NCI-H2171 (cell line): ENCODE results near the gene GPX5.
"Not testable (repeated sequence)": the region's sequence is repeated elsewhere in the genome, so short reads cannot be mapped to it uniquely, and the experiment has no call there.

Source experiments
- DNase-seq: peaks from one replicate; lab custom pipeline; 2025; lab: John Stamatoyannopoulos, UW

Gene GPX5

DNA sequence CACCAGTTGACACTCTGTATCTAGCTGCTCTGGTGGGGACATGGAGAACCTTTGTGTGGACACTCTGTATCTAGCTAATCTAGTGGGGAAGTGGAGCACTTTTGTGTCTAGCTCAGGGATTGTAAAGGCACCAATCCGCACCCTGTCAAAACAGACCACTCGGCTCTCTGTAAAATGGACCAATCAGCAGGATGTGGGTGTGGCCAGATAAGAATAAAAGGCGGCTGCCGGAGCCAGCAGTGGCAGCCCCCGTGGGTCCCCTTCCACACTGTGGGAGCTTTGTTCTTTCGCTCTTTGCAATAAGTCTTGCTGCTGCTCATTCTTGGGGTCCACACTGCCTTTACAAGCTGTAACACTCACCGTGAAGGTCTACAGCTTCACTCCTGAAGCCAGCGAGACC lies 13.3 kb upstream of the GPX5 start:
- not testable (repeated sequence) for DNase-seq

- no peak for DNase-seq
These were observed 10.0 kb upstream of the GPX5 start, which contains the start of gene GPX6 for GRCh38 chr6:28515676-28516075. Gene GPX6 (minus strand): TSS chr6:28515793. CDS start chr6:28515743, 50 bp downstream.

- DNase-seq, result no peak
These were observed 7.7 kb upstream of the GPX5 start for GRCh38 chr6:28517964-28518363.

DNA sequence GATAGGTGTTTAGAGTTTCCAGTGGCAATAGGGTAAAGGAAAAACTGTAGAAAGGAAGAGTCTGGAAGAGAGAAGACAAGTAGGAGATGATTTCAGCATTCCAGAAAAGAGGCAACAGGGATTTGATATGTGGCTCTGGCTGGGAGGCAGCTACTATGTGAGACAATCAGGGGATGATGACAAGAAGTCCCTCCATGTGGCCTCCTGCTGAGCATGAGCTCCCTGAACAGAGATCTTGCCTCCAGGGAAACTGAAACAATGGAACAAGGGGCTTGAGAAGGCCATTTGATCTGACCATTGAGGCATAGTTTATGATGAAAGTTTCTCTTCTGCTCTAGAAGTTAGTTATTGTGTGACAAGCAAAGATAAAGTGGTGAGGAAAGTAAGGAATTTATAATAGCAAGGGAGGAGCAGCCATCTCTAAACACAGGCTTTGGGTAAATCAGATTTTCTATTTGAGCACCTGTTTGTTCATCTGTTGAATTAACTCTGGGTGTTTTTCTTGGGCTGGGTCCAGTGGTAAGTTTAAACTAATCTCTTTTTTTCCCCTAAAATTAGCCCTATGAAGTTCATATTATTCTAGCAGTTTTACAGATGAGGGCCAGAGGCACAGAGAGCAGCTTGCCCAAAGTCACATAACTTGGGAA lies 3.0 kb upstream of the GPX5 start:
- no peak for DNase-seq

- no peak for DNase-seq
These were observed 2.4 kb upstream of the GPX5 start for GRCh38 chr6:28523241-28523622.

- DNase-seq, result no peak
These were observed 5.1 kb downstream of the GPX5 start for GRCh38 chr6:28530777-28531176.

- DNase-seq, result no peak
These were observed 5.9 kb downstream of the GPX5 start for GRCh38 chr6:28531479-28532128.

GRCh38 chr6:28534306-28534705 lies 8.6 kb downstream of the GPX5 start:
- no peak for DNase-seq

- no peak for DNase-seq
These were observed 9.2 kb downstream of the GPX5 start for GRCh38 chr6:28534875-28535274.

DNA sequence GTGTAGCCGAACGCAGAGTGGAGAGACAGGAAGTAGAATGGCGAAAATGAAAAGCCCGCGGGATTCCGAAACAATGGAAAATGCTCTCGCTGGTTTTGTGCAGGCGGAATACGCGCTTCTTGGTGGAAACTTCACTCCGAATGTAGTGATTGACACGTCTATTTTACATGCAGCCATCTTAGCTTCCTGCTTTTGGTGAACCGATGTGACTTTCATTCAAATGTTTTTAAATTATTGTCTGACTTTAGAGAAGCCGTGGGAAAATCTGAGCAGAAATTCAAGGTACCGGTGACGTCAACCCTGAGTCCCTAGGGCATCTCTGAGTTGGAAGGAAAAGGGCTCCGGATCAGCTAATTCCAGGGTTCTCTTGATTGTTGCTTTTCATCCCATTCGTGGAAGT lies 11.4 kb downstream of the GPX5 start:
- DNase-seq, result no peak

GRCh38 chr6:28537509-28538140 lies 11.9 kb downstream of the GPX5 start:
- DNase-seq, result no peak

DNA sequence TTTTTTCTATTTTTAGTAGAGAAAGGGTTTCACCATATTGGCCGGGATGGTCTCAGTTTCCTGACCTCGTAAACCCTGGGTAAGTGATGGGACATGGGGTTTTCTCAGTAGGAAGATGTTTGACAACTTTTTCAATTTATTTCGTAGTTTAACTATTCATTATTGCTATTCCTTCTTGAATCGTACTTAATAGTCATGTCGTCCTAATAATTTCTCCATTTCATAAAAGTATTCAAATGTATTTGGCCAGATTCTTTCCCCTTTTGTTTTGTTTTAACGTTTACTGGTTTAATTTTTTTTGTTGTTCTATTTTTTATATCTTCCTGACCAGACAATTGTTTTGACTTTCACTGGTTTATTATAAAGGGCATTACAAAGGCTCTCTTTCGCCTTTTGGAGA lies 16.3 kb downstream of the GPX5 start:
- DNase-seq, result no peak

- DNase-seq, result peak; percentile 39
These were observed 17.0 kb downstream of the GPX5 start for GRCh38 chr6:28542440-28543296.

DNA sequence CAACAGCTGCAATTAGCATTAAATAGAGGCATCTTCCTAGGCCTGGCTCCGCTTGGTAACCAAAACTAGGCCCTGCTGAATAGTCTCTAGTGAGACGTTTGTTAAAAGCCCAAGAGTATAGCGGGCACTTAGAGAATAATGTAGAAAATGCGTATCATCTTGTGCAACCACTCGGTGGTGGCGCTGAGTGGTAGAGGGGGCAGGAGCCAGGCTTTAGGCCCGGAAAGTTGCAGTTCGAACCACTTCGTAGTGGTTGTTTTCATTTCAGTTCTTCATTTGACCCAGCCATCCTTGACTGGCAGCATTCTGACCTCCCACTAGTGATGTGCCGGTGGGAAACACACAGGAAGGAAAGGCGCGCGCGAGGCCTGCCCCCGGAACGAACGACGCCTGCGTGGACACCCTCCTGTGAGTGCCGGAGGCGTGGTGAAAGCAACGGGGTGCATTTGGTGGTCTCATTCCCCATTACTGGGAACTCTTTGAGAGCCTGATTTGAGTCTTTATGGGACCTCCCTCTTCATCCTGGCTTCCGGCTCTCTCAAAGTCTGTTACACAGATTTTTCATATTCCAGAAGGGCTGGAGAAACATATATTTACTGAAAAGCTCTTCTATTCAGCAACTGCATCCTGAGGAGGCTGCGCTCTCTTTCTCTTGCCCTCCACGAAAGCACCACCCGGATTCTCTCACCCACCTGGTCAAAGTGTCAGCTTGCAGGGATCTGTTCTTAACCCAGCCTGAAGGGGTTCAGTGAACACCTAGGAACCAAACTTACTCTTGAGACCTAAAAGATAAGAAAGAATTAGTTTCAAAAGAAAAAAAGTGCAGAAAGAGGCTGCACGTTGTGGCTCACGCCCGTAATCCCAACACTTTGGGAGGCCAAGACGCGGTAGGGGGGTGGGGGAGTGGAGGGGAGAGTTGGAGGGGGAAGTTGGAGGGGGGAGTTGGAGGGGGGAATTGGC lies 18.2 kb downstream of the GPX5 start:
- no peak for DNase-seq

- DNase-seq, result no peak
These were observed 20.3 kb downstream of the GPX5 start for GRCh38 chr6:28545955-28546354.

DNA sequence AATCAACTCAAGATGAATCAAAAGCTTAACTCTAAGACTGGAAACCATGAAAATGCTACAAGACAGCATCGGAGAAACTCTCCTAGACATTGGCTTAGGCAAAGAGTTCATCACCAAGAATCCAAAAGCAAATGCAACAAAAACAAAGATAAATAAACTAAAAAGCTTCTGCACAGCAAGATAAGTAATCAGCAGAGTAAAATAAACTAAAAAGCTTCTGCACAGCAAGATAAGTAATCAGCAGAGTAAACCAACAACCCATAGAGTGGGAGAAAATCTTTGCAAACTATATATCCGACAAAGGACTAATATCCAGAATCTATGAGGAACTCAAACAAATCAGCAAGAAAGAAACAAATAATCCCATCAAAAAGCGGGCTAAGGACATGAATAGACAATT lies 21.3 kb downstream of the GPX5 start:
- DNase-seq, result not testable (repeated sequence)

- no peak for DNase-seq
These were observed 26.4 kb downstream of the GPX5 start for GRCh38 chr6:28551891-28552666.

DNA sequence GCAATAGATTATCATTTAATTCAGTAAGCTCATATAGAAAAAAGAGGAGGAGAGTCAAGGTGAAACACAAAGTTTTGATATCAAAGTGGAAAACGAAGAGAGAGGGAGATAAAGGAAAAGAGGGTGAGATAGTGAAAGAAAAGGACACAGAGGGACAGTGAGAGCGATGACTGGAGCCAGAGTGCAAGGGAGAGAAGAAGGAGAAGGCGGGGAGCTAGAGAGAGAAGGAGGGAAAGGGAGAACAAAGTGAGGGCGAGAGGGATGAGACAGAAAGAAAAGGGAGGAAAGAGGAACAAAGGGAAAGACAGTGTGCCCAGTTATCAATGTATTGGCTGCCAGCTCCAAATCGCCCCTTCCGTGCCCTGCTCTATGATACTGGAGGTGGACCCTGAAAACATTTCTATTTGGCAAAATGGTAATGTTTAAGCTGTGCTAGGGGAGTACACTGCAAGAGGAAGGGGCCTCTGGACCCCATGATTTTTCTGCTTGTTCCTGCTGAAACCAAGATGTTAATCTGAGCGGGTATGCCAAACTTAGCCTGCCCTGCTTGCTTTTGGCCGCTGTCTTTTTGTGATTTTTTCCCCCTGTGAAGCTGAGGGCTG lies 27.8 kb downstream of the GPX5 start:
- DNase-seq, result no peak

GRCh38 chr6:28553986-28554881 lies 28.6 kb downstream of the GPX5 start:
- no peak for DNase-seq
